ENCODE results near the gene SERAC1. TPM values are rescaled to one million over a fixed set of nuclear protein-coding genes. Genes with fewer than 3 reads are reported as not detected.

SERAC1 gene
- total RNA-seq, 4 donors from 2014 or later: 14.9 to 17.6 (median 17.0) TPM

- Histone ChIP-seq H3K27ac (no peak overlapping the region), H3K4me3 (replicated peaks in 1 of 3) (no peak overlapping the region), H3K27me3 (no peaks in the 10 kb centered on the region), H3K9me3 (no peaks in the 10 kb centered on the region), H3K36me3 (peaks cover 6 to 12% of the 10 kb centered on the region in 2 donors), H3K4me1 (no peaks in the 10 kb centered on the region)
- DNase-seq: no peak
- TF ChIP-seq POLR2A (IDR thresholded peaks at IDR 0.05) (no peak), CTCF (IDR thresholded peaks at IDR 0.05) (no peak)
- intact Hi-C loops (cut with DNase I): no loop called here
Measured at GRCh38 chr6:158113802-158114201, 54.3 kb downstream of the SERAC1 start.

- no peaks in the 10 kb centered on the region for H3K9me3 ChIP-seq
- H3K27me3 ChIP-seq: no peaks in the 10 kb centered on the region
- H3K27ac ChIP-seq: no peak overlapping the region
- peaks cover 6 to 12% of the 10 kb centered on the region in 2 donors for H3K36me3 ChIP-seq
- H3K4me3 ChIP-seq (replicated peaks in 1 of 3): no peak overlapping the region
- TF ChIP-seq POLR2A (IDR thresholded peaks at IDR 0.05): no peak
- no peak for TF ChIP-seq CTCF (IDR thresholded peaks at IDR 0.05)
- intact Hi-C loops (cut with DNase I): no loop called here
- H3K4me1 ChIP-seq: no peaks in the 10 kb centered on the region
- 97 to 98% methylated on average over 5 of the region's 5 CpGs for WGBS, 2 donors
- no peak for DNase-seq
Measured at GRCh38 chr6:158111987-158112386, 56.1 kb downstream of the SERAC1 start.

- 89 to 94% methylated on average over 5 of the region's 5 CpGs for WGBS, 2 donors
- TF ChIP-seq POLR2A (IDR thresholded peaks at IDR 0.05) (no peak), CTCF (IDR thresholded peaks at IDR 0.05) (no peak)
- Histone ChIP-seq H3K9me3 (no peaks in the 10 kb centered on the region), H3K27me3 (no peaks in the 10 kb centered on the region), H3K4me1 (no peaks in the 10 kb centered on the region), H3K36me3 (peaks cover 6 to 12% of the 10 kb centered on the region in 2 donors), H3K4me3 (replicated peaks in 1 of 3) (no peak overlapping the region), H3K27ac (no peak overlapping the region)
- intact Hi-C loops (cut with DNase I): no loop called here
- no peak for DNase-seq
Measured at GRCh38 chr6:158110986-158111385, 57.1 kb downstream of the SERAC1 start.

- H3K27me3 ChIP-seq: no peaks in the 10 kb centered on the region
- 97 to 99% methylated on average over 2 of the region's 2 CpGs for WGBS, 2 donors
- H3K9me3 ChIP-seq: no peaks in the 10 kb centered on the region
- intact Hi-C loops (cut with DNase I): no loop called here
- no peaks in the 10 kb centered on the region for H3K4me1 ChIP-seq
- no peak overlapping the region for H3K27ac ChIP-seq
- H3K36me3 ChIP-seq: peaks cover 6 to 12% of the 10 kb centered on the region in 2 donors
- H3K4me3 ChIP-seq (replicated peaks in 1 of 3): no peak overlapping the region
- no peak for TF ChIP-seq POLR2A (IDR thresholded peaks at IDR 0.05)
- DNase-seq: no peak
Measured at GRCh38 chr6:158109748-158110147, 58.3 kb downstream of the SERAC1 start.

GRCh38 chr6:158104696-158105095 is 63.4 kb downstream of the SERAC1 start:
- Histone ChIP-seq H3K9me3 (no peaks in the 10 kb centered on the region), H3K27me3 (no peaks in the 10 kb centered on the region), H3K36me3 (no peaks in the 10 kb centered on the region), H3K4me1 (no peaks in the 10 kb centered on the region), H3K4me3 (replicated peaks in 1 of 3) (no peak overlapping the region), H3K27ac (no peak overlapping the region)
- DNase-seq: no peak
- intact Hi-C loops (cut with DNase I): no loop called here
- 93 to 99% methylated on average over 2 of the region's 2 CpGs for WGBS, 2 donors
- TF ChIP-seq POLR2A (IDR thresholded peaks at IDR 0.05) (no peak), CTCF (IDR thresholded peaks at IDR 0.05) (no peak)

- WGBS, 2 donors: 95 to 97% methylated on average over 4 of the region's 4 CpGs
- no peak for DNase-seq
- no peak overlapping the region for H3K27ac ChIP-seq
- no peaks in the 10 kb centered on the region for H3K9me3 ChIP-seq
- intact Hi-C loops (cut with DNase I): no loop called here
- peaks cover 0 to 3% of the 10 kb centered on the region in 2 donors for H3K4me1 ChIP-seq
- H3K4me3 ChIP-seq (replicated peaks in 1 of 3): no peak overlapping the region
- TF ChIP-seq CTCF (IDR thresholded peaks at IDR 0.05) (no peak), POLR2A (IDR thresholded peaks at IDR 0.05) (no peak)
- H3K36me3 ChIP-seq: no peaks in the 10 kb centered on the region
- H3K27me3 ChIP-seq: no peaks in the 10 kb centered on the region
Measured at GRCh38 chr6:158103228-158103627, 64.8 kb downstream of the SERAC1 start.
